Fibroblast of the aortic adventitia (primary cell): ENCODE data around the gene TCEANC2. TPM values are rescaled to one million over a fixed set of nuclear protein-coding genes. Genes with fewer than 3 reads are reported as not detected.

Experiments used
- DNase-seq: peaks from one replicate; pipeline ENCODE4 v3.0.0-alpha.2; 2010; ENCODE audit warnings: low read depth
- H3K4me3 ChIP-seq: 2 replicates; pipeline ENCODE4 v1.5.1; 2011; ENCODE audit warnings: low read depth, mild to moderate bottlenecking, control low read depth, low read length, moderate library complexity
- total RNA-seq: library from RNA; depleted of rRNA; stranded (reverse); fragments of >200 nt; gene quantifications from 2 replicates; pipeline ENCODE4 v1.2.3, GENCODE V29; 2012; ENCODE audit warnings: low replicate concordance
- TF ChIP-seq, protein P1 (sequence below): IDR thresholded peaks from 2 replicates; pipeline ENCODE4 v1.5.1; 2011; ENCODE audit warnings: mild to moderate bottlenecking, low read length, control low read depth, inconsistent platforms; ENCODE audit not compliant: insufficient read depth

Gene TCEANC2
- total RNA-seq, 1 donor, result 5.4 TPM

DNA sequence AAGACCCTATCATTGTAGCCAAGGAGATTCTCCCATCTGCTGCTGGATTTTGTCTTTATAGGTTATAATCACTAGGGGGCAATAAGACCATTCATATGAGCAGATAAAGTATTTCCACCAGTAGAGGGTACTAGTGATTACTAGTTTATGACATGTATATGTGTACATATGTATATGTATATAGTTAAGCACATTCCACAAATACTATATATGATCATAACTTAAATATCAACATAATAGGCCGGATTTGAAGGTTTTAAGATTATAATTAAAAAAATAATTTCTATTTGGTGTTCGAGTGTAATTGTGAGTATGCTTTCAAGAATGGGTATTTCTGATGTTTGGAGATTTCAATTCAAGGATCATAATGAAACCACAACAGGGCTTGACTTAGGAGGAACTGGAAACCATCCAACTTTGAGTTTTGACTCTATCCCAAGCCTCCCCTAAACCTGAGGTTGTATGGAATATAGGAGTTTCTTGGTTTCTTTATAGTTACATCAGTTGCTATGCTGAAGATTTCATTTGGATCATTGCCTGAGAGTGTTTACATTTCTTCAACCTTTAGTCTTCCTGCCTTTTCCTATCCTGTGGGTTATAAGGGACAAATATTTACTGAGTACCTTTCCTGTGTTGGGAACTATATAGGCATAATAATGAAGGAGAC lies 16.9 kb downstream of the TCEANC2 start:
- peak; percentile 70 for DNase-seq
- H3K4me3 ChIP-seq, result no peak overlapping the region
- TF ChIP-seq, protein P1, sequence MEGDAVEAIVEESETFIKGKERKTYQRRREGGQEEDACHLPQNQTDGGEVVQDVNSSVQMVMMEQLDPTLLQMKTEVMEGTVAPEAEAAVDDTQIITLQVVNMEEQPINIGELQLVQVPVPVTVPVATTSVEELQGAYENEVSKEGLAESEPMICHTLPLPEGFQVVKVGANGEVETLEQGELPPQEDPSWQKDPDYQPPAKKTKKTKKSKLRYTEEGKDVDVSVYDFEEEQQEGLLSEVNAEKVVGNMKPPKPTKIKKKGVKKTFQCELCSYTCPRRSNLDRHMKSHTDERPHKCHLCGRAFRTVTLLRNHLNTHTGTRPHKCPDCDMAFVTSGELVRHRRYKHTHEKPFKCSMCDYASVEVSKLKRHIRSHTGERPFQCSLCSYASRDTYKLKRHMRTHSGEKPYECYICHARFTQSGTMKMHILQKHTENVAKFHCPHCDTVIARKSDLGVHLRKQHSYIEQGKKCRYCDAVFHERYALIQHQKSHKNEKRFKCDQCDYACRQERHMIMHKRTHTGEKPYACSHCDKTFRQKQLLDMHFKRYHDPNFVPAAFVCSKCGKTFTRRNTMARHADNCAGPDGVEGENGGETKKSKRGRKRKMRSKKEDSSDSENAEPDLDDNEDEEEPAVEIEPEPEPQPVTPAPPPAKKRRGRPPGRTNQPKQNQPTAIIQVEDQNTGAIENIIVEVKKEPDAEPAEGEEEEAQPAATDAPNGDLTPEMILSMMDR, result peak; percentile 81

DNA sequence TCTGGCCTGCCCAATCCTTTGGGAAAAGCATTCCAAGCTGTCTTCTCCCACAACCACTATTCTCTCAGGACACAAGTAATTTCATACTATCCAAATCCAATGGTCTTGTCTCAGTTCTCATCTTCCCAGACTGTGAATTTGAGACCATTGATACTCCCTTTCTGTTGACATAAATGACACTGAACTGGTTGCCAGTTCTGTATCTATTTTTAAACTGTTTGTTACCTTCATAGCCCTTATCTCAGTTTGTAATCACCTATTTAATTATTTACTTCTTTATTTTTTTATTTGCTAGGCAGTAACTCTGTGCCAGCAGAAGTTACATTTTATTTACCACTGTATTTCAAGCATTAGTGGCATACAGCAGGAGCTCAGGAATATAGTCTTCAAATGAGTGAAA lies 24.0 kb downstream of the TCEANC2 start:
- TF ChIP-seq, protein P1, result no peak
- no peak for DNase-seq
- H3K4me3 ChIP-seq, result no peak overlapping the region

DNA sequence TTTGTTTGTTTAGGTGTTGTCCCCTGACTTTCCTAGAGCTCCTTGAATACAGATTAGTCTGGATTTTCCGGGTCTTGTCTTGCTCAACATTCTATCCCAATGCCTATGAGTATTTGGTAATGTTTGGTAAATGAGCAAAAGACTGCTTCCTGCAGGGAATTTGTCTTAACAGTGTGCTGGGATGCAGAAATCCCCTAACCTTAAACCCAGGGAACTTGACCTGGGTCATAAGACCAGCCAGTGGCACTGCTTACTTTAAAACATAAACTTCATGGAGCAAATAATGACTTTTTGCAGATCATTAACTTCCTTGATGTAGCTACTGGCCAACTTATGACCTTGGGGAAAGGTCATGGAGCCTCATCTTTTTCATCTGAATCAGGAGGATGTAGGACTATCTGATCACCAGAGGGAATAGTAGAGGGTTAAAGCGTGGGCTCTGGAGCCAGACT lies 27.2 kb downstream of the TCEANC2 start:
- H3K4me3 ChIP-seq, result no peak overlapping the region
- TF ChIP-seq, protein P1, result no peak
- DNase-seq, result no peak

DNA sequence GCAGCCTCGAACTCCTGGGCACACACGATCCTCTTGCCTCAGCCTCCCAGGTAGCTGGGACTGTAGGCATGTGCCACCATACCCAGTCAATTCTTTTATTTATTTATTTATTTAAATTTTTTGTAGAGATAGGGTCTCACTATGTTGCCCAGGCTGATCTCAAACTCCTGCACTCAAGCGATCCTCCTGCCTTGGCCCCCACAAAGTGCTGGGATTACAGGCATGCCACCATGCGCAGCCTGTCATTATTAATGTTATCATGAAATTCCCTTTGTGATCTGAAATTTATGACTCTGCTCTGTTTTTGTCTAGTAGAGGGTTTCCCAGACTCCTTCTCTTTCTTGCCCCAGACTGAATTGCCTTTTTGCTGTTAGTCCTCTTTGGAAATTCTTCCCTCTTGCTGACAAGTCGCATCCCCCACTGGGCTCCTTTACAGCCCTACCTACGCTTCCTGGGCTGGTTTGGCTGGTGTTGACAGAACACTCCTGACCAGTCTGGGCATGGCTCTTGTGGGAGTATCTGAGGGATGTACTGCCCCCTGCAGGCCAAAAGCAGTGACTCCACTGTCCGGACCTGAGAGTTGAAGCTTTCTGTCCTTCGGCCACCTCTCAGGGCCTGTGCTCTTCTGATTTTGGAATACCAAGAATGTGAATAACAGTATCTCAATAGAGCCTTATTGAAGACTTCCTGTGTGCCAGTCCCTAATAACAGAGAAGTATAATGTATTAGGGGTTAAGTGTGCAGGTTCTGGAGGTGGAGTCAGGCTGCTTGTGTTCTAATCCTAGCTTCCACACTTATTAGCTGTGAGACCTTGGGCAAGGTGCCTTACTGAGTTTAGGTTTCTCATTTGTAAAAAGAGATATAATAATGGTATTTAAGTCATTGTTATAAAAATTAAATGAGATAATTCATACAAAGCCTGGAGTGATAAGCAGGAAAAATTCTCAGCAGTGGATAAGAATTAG lies 28.2 kb downstream of the TCEANC2 start:
- H3K4me3 ChIP-seq, result no peak overlapping the region
- TF ChIP-seq, protein P1, result peak; percentile 76
- DNase-seq, result peak; percentile 77

DNA sequence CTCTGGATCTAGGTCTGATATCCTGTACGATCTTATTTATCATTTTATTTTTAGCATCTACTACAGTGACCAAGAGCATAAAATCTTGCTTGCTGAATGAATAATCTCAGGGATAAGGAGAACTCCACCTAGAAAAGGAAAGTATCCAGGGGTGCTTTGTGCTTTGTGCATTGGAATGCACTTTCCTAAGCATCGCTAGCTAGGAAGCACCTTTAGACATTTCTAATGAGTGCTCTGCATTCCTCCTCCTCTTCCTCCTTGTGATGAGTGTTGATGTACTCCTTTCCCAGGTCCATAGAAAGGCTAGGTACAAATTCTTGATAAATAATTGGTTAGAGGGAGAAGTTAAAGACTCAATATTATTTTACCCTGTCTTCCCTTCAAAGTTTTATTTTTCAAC lies 31.4 kb downstream of the TCEANC2 start:
- no peak overlapping the region for H3K4me3 ChIP-seq
- no peak for DNase-seq
- TF ChIP-seq, protein P1, result no peak

DNA sequence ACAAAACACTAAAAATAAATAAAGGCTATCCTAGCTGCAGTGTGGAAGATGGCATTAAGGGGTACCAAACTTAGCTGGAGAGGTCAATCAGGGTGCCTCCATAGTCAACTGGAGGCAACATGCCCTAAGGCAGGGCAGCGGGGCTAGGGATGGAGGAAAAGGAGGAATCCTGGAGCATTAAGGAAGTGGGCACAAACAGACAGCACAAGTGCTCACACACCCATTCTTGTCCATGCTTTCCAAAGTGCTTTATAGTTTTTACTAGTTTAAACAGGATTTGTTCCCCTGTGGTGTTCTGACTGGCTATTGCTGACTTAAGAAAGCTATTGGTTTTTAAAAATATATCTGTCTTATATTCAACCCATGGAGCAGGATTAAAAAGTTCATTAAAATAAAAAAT lies 33.3 kb downstream of the TCEANC2 start:
- TF ChIP-seq, protein P1, result no peak

More for the DNA sequence above, 33.3 kb downstream of the TCEANC2 start:
- no peak overlapping the region for H3K4me3 ChIP-seq
- no peak for DNase-seq
